HG03457 (cell line): ENCODE data around the gene GGNBP2.
A peak's percentile ranks its signal among the peaks of the same experiment; 100 is the strongest.
"Not testable (repeated sequence)": the region's sequence is repeated elsewhere in the genome, so short reads cannot be mapped to it uniquely, and the experiment has no call there.

Experiments
- ATAC-seq: cut with Tn5 transposase; IDR thresholded peaks from one replicate; pipeline ENCODE4 v1.9.1; 2021; ENCODE audit warnings: moderate number of reproducible peaks; ENCODE audit not compliant: unreplicated experiment

GGNBP2 gene

DNA sequence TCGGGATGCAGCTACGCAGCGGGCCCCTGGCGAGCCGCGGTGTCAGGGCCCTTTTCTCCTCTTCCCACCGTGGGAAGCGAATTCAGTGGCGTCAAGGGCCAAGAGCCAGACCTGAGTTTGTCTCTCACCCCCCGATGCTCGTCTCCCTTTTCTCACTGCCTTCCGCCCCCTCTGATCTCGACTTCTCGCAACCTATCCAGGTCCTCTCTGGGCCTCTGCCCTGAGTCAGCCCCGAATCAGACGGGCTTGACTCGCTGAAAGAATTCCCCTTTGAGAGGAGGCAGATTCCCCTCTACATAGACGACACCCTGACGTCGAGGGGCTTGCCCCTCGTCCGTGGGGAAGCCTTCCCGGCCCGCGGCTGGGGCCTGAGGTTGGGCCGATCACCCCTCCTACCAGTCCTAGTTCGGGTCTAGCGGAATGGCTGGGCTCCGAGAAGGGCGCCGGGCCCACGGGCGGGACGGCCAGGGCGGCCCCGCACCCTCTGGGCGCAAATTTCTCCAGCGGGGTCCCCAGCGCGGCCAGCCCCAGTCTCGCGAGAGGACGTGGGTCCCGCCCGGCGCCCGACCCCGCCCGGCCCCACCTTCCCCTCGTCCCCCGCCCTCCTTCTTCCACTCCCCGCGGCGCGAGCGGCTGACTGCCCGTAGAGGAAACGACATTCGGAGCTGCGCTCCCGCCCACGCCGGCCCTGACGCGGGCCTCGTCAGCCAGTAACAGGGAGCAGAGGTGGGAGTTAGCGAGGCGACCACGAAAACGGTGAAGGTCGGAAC lies at the start of gene GGNBP2:
GGNBP2 (plus strand) TSS at position 613 of the 770 bp plus-strand sequence. CDS start 806 bp downstream, outside the sequence.
- ATAC-seq: peak; percentile 42

DNA sequence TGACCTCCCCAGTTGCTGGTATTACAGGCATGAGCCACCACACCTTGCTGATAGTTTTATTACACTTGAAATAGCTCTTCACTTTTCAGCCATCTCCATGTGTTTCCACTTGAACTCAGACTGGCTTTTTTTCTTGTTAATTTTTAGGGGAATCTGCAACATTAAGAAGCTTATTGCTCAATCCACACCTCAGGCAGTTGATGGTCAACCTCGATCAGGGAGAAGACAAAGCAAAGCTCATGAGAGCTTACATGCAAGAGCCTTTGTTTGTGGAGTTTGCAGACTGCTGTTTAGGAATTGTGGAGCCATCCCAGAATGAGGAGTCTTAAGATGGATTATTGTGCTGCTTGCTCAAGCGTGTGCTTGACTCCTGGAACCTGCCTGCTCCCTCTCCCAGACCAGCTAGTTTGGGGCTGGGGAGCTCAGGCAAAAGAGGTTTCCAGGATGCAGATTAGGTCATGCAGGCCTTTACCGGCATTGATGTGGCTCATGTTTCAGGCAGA lies 49.6 kb upstream of the GGNBP2 start:
- ATAC-seq: no peak

DNA sequence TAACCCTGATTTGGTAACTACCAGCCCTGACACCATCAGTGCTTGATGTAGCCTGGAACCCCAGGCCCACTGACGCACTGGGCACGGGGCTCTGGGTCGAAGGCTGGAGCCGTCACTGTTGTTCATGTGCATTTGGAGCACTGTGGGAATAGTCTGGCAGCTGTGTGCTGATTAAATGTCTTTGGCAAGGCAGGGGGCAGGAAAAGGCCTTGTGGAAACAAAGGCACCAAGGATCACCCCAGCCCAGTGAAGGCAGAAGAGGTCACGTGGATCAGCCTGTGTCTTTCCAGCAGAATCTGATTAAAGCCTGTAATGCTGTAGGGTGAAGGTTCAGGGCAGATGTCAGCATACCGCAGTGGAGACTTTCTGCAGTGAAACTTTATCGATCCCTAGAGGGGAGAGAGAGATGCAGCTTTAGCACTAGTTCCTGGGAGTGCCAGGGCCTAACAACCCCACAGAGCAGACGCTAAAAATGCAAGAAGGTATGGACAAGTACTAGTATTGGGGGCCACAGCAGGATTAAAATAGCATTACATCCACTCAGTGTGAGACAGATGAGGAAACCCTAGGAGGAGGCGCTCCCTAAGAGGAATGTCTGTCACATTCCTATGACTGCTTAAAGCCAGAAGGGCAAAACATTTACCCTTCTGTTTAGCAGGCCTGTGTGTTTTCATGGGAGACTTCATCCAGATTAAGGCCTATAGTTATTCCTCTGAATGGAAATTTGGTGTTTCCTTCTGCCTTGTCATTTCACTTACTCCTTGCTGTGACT lies 48.5 kb upstream of the GGNBP2 start:
- ATAC-seq: no peak

- ATAC-seq: no peak
These were observed 46.6 kb upstream of the GGNBP2 start for GRCh38 chr17:36498155-36498554.

DNA sequence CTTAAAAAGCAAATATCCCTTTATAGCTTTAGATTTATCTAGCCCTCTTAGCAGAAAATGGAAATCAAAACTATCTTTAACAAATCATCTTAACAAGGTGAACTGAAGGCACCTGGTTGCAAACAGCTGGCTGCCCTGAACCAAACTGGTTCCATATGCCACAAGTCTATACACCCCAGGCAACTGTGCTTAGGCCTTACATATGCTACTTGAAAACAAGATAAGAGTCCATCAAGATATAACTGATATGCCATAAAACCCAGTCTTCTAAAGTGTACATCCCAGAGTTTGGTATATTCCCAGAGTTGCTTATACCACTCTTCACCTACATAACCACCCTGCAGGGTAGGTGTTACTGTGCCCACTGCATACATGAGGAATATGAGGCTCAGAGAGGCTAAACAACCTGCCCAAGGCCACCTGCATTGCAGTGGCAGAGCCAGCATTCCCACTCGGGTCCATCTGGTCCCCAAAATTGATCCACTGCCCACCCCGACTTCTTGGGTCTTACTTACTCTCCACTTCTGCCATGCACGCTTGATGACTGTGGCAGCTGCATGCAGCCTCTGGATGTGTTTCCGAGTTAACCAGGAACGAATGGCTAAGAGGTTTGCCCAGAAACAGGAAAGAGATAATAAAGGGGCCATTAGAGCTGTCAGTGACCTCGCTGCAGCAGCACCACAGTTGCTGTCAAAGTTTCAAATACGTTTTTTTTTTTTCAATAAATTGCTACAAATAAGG lies 46.0 kb upstream of the GGNBP2 start:
- no peak for ATAC-seq

DNA sequence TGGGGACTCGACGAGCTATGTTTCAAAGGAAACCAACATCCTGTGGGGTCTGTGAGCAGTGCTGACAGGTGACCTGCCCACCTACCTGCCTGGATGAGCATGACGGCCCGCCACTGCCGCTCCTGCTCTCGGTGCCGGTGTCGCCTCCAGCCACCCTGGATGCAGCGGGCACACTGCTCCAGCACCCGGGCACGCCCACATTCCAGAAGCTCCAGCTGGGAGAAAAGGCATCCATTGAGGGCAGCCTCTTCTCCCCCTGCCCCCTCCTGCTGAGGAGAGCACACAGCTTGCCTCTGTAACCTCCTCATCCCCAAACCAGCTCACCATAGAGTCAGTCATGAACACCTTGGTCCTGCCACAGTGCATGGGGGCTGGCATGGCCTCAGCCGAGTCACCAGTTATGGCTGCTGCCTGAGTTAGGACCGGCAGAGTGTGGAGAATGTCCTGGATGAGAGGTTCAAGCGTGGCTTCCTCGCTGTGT lies 43.9 kb upstream of the GGNBP2 start:
- no peak for ATAC-seq

DNA sequence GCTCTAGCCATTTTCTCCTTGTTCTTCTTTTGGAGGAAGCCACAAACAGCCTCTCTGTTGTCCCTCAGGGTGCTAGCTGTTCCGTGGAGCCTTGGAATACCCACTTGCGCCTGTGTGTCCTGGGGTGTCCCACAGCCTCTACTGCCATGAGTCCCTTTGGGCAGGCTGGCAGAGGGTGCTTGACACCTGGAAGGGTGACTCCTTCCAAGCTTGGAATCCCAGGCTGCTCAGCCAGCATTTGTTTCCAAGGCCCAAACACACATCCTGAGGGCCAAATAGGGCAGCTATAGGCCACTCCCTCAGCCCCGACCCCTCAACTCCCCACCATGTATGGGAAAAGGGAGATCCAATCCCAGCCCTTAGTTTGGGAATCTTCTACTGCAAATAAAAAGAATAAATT lies 43.4 kb upstream of the GGNBP2 start:
- ATAC-seq: no peak

GRCh38 chr17:36501963-36502362 lies 42.8 kb upstream of the GGNBP2 start:
- ATAC-seq: no peak

DNA sequence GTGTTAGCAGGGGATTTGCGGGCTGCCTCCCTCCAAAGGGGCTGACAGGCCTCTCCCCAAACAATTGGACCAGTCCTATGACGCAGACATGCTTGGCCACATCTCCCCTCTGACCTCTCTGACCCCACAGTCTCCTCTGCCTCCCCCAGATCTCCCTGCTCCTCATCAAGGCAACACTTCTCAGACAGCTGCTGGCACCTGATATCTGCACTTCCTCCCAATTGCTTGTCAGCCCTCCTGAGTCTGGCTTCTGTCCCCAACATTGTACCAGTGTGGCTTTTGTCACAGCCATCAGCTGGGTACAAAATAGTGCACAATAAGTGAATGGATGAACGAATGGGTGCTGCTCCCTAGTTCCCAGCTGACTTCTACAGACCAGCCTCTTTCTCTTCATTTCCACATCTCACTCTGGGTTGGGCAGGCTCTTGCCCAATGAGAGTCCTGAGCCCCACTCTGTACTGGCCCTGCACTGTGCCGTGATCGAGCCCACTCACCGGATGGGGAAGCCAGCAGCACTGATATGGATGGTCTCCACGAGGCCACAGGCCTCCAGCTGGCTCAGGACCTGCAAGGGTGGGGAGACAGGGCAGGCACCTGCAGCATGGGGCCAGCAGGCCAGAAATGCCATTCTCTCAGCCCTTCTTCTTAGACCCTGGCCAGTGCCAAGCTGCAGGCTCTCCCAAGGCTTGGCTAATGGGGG lies 41.1 kb upstream of the GGNBP2 start:
- ATAC-seq: no peak

GRCh38 chr17:36504156-36504545 lies 40.6 kb upstream of the GGNBP2 start:
- no peak for ATAC-seq

GRCh38 chr17:36505171-36505570 lies 39.5 kb upstream of the GGNBP2 start:
- no peak for ATAC-seq

DNA sequence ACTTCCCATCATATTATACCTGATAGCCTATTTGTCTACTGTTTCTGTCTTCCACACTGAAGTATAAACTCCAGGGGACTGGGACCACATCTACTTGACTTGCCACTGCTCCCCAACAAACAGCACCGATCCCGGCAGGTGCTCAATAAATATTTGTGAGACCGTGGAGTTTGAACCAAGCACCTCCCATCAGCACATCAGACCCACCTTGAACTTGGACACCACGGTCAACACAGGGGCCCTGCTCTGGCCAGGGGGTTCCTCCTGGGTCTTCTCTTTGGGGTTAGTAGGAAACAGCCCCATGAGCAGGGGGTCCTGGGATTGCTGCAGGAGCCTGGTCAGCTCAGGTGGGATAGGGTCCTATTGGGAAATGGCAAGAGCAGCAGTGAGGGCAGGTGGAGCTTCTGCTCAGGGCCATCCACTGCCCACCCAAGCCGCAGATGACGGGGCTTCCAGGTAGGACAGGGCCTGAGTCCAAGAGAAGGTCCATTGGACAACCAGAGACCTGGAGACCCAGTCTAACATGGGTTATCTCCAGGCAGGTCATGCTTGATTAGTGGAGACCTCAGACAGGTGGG lies 38.4 kb upstream of the GGNBP2 start:
- ATAC-seq: no peak

DNA sequence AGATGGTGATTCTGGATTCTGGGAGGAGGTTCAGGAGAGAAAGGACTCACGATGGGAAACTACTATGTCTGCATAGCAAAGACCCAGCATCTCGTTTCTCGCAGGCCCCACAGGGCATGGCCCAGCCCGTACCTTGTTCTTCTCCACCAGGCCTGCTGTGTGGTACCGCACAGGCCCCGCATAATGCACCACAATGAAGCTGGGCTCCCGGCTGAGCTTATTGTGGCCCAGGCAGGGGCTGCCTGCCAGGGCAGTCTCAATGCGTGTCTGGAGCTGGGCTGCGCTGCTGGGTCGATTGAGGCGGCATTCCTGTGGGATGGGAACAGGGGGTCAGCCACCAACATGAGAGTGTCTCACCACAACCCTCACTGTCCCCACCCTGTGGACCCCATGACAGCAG lies 37.9 kb upstream of the GGNBP2 start:
- no peak for ATAC-seq

DNA sequence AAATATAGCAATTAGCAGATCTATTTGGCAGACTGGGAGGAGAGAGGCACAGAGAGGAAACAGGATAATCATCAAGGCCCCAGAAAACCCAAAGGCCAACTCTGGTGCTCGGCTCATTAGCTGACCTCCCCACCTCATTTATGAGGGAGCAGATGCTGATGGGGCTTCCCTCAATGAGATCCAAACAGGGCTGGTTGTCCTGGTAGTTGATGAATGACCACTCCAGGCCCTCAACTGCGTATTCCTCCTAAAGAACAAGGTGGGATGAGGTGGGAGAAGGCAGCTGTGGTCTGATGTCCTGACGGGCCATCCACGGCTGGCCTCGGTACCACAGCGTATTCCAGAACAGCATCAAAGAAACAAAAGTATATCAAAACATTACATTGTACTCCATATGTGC lies 37.5 kb upstream of the GGNBP2 start:
- no peak for ATAC-seq

DNA sequence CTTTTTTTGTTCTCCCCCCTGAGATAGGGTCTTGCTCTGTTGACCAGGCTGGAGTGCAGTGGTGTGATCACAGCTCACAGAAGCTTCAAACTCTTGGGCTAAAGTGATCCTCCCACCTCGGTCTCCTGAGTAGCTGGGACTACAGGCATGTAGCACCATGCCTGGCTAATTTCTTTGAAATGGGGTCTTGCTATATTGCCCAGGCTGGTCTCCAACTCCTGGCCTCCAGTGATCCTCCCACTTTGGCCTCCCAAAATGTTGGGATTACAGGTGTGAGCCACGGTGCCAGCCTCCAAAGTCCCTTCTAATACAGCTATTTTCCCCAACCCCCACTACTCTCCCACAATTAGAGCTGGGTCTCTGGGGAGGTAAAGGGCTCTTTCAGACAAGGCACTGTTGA lies 36.3 kb upstream of the GGNBP2 start:
- not testable (repeated sequence) for ATAC-seq

DNA sequence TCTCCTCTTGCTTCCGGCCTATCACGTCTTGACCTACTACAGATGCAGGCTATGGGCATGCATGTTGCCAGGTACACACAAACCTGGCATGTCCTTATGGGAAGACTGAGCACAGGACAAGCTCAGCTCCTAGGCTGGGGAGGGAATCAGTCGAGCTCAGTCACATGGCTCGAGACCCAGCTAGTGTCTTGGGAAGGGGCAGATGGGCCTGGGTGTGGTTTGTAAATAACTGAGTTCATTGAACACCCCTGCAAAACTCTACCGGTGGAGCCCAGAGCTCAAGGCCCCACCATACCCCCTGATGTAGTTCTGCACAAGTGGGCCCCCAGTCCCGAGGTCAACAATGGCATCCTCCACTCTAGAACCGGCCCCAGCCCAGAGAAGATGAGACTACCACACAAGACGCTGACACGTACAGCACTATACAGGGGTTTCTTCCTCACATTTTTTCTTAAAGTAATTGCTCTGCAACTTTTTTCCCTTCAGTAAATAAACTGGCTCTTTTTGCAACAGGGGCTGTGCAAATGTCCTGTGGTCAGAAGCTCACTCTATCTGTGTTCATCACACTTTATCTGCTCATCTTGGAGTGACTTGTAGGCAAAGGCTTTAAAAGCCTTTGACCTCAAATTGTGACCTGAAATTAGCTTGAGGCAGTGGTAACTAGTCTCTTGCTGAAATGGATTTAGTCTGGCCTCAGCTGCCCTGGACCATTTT lies 35.3 kb upstream of the GGNBP2 start:
- no peak for ATAC-seq

GRCh38 chr17:36510636-36511035 lies 34.1 kb upstream of the GGNBP2 start:
- ATAC-seq: no peak

DNA sequence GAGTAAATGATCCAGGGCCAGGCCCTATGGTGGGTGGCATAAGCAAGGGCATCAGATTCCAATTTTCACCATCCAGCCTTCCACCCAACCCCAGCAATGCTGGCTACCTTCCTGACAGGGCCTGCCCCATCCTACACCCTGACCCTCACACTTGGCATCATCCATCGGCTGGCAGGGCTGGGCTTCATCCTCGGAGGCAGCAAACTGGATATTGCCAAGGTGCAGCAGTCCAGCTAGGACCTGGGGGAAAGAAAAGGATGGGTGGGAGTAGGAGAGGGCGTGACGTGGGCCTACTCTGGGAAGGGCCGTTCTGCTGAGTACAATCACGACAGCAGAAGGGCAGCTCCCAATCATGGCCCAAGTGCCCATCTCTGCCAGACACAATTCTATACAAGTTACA lies 33.5 kb upstream of the GGNBP2 start:
- no peak for ATAC-seq

GRCh38 chr17:36512641-36513040 lies 32.1 kb upstream of the GGNBP2 start:
- ATAC-seq: no peak

GRCh38 chr17:36514856-36515255 lies 29.9 kb upstream of the GGNBP2 start:
- ATAC-seq: no peak
